ENCODE measurements around the gene MRPS17. TPM values are rescaled to one million over a fixed set of nuclear protein-coding genes. Genes with fewer than 3 reads are reported as not detected.
A peak's percentile ranks its signal among the peaks of the same experiment; 100 is the strongest.
"Not testable (repeated sequence)": the region's sequence is repeated elsewhere in the genome, so short reads cannot be mapped to it uniquely, and the experiment has no call there.

MRPS17 gene
- total RNA-seq (2014; rRNA removed; shearing (Covaris generic)): 19.5 and 20.3 TPM in 2 replicates

GRCh38 chr7:55951637-55952351, at the start of gene MRPS17:
TSS of gene MRPS17 (plus strand) at chr7:55951877. CDS start at chr7:55953196, 1,319 bp downstream.
- DNase-seq (ENCODE audit: low spot score): peak; percentile 95

- no peak for DNase-seq (ENCODE audit: low spot score)
These were observed 47.5 kb upstream of the MRPS17 start for GRCh38 chr7:55903985-55904759.

- DNase-seq (ENCODE audit: low spot score): no peak
These were observed 38.9 kb upstream of the MRPS17 start for GRCh38 chr7:55912748-55913158.

- DNase-seq (ENCODE audit: low spot score): no peak
These were observed 33.9 kb upstream of the MRPS17 start for GRCh38 chr7:55917771-55918170.

GRCh38 chr7:55928006-55928767, 23.5 kb upstream of the MRPS17 start:
- no peak for DNase-seq (ENCODE audit: low spot score)

- no peak for DNase-seq (ENCODE audit: low spot score)
These were observed 20.1 kb upstream of the MRPS17 start for GRCh38 chr7:55931421-55932151.

- DNase-seq (ENCODE audit: low spot score): no peak
These were observed 12.1 kb upstream of the MRPS17 start for GRCh38 chr7:55939514-55940123.

GRCh38 chr7:55946545-55946944, 5.1 kb upstream of the MRPS17 start:
- no peak for DNase-seq (ENCODE audit: low spot score)

GRCh38 chr7:55952352-55952671, 635 bp downstream of the MRPS17 start:
- DNase-seq (ENCODE audit: low spot score): not testable (repeated sequence)

- no peak for DNase-seq (ENCODE audit: low spot score)
These were observed 2.2 kb downstream of the MRPS17 start for GRCh38 chr7:55953707-55954475.

- no peak for DNase-seq (ENCODE audit: low spot score)
These were observed 5.5 kb downstream of the MRPS17 start for GRCh38 chr7:55957190-55957589.

- no peak for DNase-seq (ENCODE audit: low spot score)
These were observed 10.3 kb downstream of the MRPS17 start for GRCh38 chr7:55962014-55962413.

GRCh38 chr7:55963584-55964168, 12.0 kb downstream of the MRPS17 start:
- DNase-seq (ENCODE audit: low spot score): no peak

- DNase-seq (ENCODE audit: low spot score): peak; percentile 68
These were observed 12.8 kb downstream of the MRPS17 start, which contains the start of gene NIPSNAP2 for GRCh38 chr7:55964261-55965099. TSS of gene NIPSNAP2 (plus strand) at chr7:55964585. CDS start at chr7:55964610, 25 bp downstream.

GRCh38 chr7:55965100-55965470, 13.4 kb downstream of the MRPS17 start:
- no peak for DNase-seq (ENCODE audit: low spot score)

- no peak for DNase-seq (ENCODE audit: low spot score)
These were observed 14.2 kb downstream of the MRPS17 start for GRCh38 chr7:55965805-55966421.

GRCh38 chr7:55966851-55967250, 15.2 kb downstream of the MRPS17 start:
- DNase-seq (ENCODE audit: low spot score): no peak

GRCh38 chr7:55969391-55969790, 17.7 kb downstream of the MRPS17 start:
- DNase-seq (ENCODE audit: low spot score): no peak

- DNase-seq (ENCODE audit: low spot score): no peak
These were observed 18.9 kb downstream of the MRPS17 start for GRCh38 chr7:55970561-55970960.

All from HT-29 (cell line).